WTC11 (cell line): ENCODE results near the gene DPP10.

Source experiments
- CREB1 ChIP-seq: sonication (generic); formaldehyde crosslinking; IDR thresholded peaks from 2 replicates; pipeline ENCODE4 v1.8.0; 2023; ENCODE audit warnings: mild to moderate bottlenecking, missing genetic modification reagents
- FOXK1 ChIP-seq: sonication (generic); formaldehyde crosslinking; IDR thresholded peaks from 2 replicates; pipeline ENCODE4 v1.8.0; 2022; ENCODE audit warnings: mild to moderate bottlenecking, moderate library complexity, missing genetic modification reagents
- PREB ChIP-seq: sonication (generic); formaldehyde crosslinking; IDR thresholded peaks from 2 replicates; pipeline ENCODE4 v1.8.1; 2022; ENCODE audit warnings: mild to moderate bottlenecking, missing genetic modification reagents, moderate library complexity, borderline replicate concordance
- RELA ChIP-seq: sonication (generic); formaldehyde crosslinking; IDR thresholded peaks from 2 replicates; pipeline ENCODE4 v1.8.1; 2022; ENCODE audit warnings: missing genetic modification reagents, mild to moderate bottlenecking, borderline replicate concordance
- ZBTB43 ChIP-seq: sonication (generic); formaldehyde crosslinking; IDR thresholded peaks from 2 replicates; pipeline ENCODE4 v1.8.1; 2023; ENCODE audit warnings: mild to moderate bottlenecking, missing genetic modification reagents
- TF ChIP-seq, protein P1 (sequence below): fragments of 200-600 bp; IDR thresholded peaks from 2 replicates; pipeline ENCODE4 v1.8.0; 2022; ENCODE audit warnings: antibody characterized with exemption
- TF ChIP-seq, protein P2 (sequence below): sonication (generic); formaldehyde crosslinking; IDR thresholded peaks from 2 replicates; pipeline ENCODE4 v1.8.0; 2023; ENCODE audit warnings: missing genetic modification reagents, mild to moderate bottlenecking, borderline replicate concordance

DNA sequence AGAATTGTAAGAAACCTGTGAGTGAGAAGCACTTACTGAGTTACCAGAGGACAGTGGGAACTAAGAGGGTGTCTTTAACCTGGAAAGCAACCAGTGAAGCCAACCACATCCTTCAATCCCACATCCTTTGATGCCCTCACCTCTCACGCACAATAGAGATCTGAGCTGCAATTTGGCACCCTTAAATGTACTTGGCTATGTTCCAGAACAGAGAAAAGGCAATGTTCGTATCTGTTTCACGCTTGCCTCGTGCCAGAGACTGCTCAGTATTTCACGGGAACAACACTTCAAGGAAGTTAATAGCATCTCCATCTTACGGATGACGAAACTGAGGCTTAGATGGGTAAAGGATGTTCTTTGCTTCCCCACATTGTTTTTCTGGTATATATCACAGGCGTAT is 167.4 kb downstream of the DPP10 start:
- TF ChIP-seq FOXK1 (CRISPR knock-in tag) (no peak), ZBTB43 (no peak), PREB (CRISPR knock-in tag) (no peak), RELA (no peak), CREB1 (CRISPR knock-in tag) (no peak)
- TF ChIP-seq, protein P1, sequence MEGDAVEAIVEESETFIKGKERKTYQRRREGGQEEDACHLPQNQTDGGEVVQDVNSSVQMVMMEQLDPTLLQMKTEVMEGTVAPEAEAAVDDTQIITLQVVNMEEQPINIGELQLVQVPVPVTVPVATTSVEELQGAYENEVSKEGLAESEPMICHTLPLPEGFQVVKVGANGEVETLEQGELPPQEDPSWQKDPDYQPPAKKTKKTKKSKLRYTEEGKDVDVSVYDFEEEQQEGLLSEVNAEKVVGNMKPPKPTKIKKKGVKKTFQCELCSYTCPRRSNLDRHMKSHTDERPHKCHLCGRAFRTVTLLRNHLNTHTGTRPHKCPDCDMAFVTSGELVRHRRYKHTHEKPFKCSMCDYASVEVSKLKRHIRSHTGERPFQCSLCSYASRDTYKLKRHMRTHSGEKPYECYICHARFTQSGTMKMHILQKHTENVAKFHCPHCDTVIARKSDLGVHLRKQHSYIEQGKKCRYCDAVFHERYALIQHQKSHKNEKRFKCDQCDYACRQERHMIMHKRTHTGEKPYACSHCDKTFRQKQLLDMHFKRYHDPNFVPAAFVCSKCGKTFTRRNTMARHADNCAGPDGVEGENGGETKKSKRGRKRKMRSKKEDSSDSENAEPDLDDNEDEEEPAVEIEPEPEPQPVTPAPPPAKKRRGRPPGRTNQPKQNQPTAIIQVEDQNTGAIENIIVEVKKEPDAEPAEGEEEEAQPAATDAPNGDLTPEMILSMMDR, result no peak
- TF ChIP-seq, protein P2, sequence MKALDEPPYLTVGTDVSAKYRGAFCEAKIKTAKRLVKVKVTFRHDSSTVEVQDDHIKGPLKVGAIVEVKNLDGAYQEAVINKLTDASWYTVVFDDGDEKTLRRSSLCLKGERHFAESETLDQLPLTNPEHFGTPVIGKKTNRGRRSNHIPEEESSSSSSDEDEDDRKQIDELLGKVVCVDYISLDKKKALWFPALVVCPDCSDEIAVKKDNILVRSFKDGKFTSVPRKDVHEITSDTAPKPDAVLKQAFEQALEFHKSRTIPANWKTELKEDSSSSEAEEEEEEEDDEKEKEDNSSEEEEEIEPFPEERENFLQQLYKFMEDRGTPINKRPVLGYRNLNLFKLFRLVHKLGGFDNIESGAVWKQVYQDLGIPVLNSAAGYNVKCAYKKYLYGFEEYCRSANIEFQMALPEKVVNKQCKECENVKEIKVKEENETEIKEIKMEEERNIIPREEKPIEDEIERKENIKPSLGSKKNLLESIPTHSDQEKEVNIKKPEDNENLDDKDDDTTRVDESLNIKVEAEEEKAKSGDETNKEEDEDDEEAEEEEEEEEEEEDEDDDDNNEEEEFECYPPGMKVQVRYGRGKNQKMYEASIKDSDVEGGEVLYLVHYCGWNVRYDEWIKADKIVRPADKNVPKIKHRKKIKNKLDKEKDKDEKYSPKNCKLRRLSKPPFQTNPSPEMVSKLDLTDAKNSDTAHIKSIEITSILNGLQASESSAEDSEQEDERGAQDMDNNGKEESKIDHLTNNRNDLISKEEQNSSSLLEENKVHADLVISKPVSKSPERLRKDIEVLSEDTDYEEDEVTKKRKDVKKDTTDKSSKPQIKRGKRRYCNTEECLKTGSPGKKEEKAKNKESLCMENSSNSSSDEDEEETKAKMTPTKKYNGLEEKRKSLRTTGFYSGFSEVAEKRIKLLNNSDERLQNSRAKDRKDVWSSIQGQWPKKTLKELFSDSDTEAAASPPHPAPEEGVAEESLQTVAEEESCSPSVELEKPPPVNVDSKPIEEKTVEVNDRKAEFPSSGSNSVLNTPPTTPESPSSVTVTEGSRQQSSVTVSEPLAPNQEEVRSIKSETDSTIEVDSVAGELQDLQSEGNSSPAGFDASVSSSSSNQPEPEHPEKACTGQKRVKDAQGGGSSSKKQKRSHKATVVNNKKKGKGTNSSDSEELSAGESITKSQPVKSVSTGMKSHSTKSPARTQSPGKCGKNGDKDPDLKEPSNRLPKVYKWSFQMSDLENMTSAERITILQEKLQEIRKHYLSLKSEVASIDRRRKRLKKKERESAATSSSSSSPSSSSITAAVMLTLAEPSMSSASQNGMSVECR (CRISPR knock-in tag), result no peak
